ENCODE results near the gene ITM2C.

Gene ITM2C

DNA sequence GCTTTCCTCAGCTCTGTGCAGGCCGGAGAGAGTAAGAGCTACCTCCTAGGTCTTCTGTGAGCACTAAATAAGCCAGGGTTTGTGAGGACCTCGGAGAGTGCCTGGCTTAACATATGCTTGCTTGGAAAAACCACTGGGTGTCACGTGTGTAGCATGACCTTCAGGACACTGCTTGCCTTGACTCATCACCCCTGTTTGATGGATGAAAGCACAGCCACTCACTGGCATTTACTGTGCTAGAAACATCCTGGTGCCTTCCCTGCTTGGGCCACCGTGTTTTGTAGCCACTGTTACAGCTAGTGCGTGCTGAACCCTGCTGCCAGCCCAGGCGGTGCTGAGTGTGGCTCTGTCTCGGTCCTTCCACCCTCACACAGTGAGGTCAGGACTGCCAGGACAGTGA is 34.8 kb upstream of the ITM2C start:
- no peak overlapping the region for H3K4me3 ChIP-seq (ENCODE audit: low read depth, low read length)
- TF ChIP-seq CTCF (IDR thresholded peaks at IDR 0.05; ENCODE audit: borderline replicate concordance, insufficient read depth, low read depth, low read length): no peak

DNA sequence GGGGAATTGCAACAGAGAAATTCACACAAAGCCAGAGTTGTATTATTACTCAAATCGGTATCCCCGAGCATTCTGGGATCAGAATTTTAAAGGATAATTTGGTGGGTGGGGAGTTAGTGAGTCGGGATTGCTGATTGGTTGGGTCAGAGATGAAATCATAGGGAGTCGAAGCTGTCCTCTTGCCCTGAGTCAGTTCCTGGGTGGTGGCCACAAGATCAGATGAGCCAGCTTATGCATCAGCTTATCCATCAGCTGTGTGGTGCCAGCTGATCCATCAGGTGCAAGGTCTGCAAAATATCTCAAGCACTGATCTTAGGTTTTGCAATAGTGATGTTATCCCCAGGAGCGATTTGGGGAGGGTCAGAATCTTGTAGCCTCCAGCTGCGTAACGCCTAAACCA is 34.3 kb upstream of the ITM2C start:
- no peak for TF ChIP-seq CTCF (IDR thresholded peaks at IDR 0.05; ENCODE audit: borderline replicate concordance, insufficient read depth, low read depth, low read length)
- H3K4me3 ChIP-seq (ENCODE audit: low read depth, low read length): no peak overlapping the region

GRCh38 chr2:230840301-230840700 is 24.4 kb upstream of the ITM2C start:
- H3K4me3 ChIP-seq (ENCODE audit: low read depth, low read length): no peak overlapping the region
- no peak for TF ChIP-seq CTCF (IDR thresholded peaks at IDR 0.05; ENCODE audit: borderline replicate concordance, insufficient read depth, low read depth, low read length)

DNA sequence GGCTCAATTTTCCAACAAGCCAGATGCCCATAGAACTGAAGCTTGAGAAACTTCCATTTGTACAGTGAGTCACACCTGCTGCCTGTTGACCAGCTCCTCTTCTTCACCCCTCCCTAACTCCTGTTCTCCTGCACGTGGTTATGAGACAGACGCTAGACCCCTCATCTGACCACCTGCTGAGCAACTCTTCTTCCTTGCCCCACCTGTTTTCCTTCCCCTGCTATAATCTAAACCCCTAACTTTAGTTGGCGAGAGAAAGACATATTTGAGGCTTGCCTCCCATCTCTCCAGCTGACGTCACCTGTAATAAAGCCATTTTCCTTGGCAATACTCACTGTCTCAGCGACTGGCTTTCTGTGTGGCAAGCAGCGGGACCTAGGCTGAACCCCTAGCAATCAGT is 22.3 kb upstream of the ITM2C start:
- TF ChIP-seq CTCF (IDR thresholded peaks at IDR 0.05; ENCODE audit: borderline replicate concordance, insufficient read depth, low read depth, low read length): no peak
- H3K4me3 ChIP-seq (ENCODE audit: low read depth, low read length): no peak overlapping the region

- TF ChIP-seq CTCF (IDR thresholded peaks at IDR 0.05; ENCODE audit: borderline replicate concordance, insufficient read depth, low read depth, low read length): no peak
- H3K4me3 ChIP-seq (ENCODE audit: low read depth, low read length): no peak overlapping the region
These were observed 21.6 kb upstream of the ITM2C start for GRCh38 chr2:230843132-230843531.

GRCh38 chr2:230846360-230846759 is 18.4 kb upstream of the ITM2C start:
- H3K4me3 ChIP-seq (ENCODE audit: low read depth, low read length): no peak overlapping the region
- no peak for TF ChIP-seq CTCF (IDR thresholded peaks at IDR 0.05; ENCODE audit: borderline replicate concordance, insufficient read depth, low read depth, low read length)

- peak; percentile 97 for TF ChIP-seq CTCF (IDR thresholded peaks at IDR 0.05; ENCODE audit: borderline replicate concordance, insufficient read depth, low read depth, low read length)
These were observed 16.8 kb upstream of the ITM2C start for GRCh38 chr2:230847883-230848388.

More at GRCh38 chr2:230847883-230848388, 16.8 kb upstream of the ITM2C start:
- no peak overlapping the region for H3K4me3 ChIP-seq (ENCODE audit: low read depth, low read length)

Measured in GM12875 (cell line).